Osteoblast (primary cell): Measurements from ENCODE around the gene BCAP31. TPM values are rescaled to one million over a fixed set of nuclear protein-coding genes. Genes with fewer than 3 reads are reported as not detected.

ENCODE experiments used
- DNase-seq: peaks from one replicate; pipeline ENCODE4 v3.0.0; 2011; ENCODE audit warnings: low spot score, mixed read lengths; ENCODE audit not compliant: insufficient read length; ENCODE audit errors: missing footprints
- H2AFZ ChIP-seq: 2 replicates; pipeline ENCODE4 v1.6.0; 2011; ENCODE audit warnings: mild to moderate bottlenecking, low read length
- H3K27ac ChIP-seq: 2 replicates; pipeline ENCODE4 v1.5.1; 2011; ENCODE audit warnings: mild to moderate bottlenecking, low read depth, low read length, moderate library complexity
- H3K27me3 ChIP-seq: 2 replicates; pipeline ENCODE4 v1.6.0; 2012; ENCODE audit warnings: mild to moderate bottlenecking, control low read depth, inconsistent platforms, low read length, moderate library complexity; ENCODE audit not compliant: insufficient read depth
- H3K36me3 ChIP-seq: 2 replicates; pipeline ENCODE4 v1.5.1; 2011; ENCODE audit warnings: mild to moderate bottlenecking, low read length, control low read depth, moderate library complexity; ENCODE audit not compliant: insufficient read depth
- H3K4me1 ChIP-seq: 2 replicates; pipeline ENCODE4 v1.5.1; 2011; ENCODE audit warnings: mild to moderate bottlenecking, low read length, control low read depth, moderate library complexity; ENCODE audit not compliant: insufficient read depth
- H3K4me2 ChIP-seq: 2 replicates; pipeline ENCODE4 v1.6.0; 2011; ENCODE audit warnings: mild to moderate bottlenecking, low read length; ENCODE audit not compliant: insufficient read depth
- H3K4me3 ChIP-seq: fragments of 200-600 bp; sonication (generic); 3 replicates; pipeline ENCODE4 v1.5.1; 2012; ENCODE audit warnings: mild to moderate bottlenecking, low read length, inconsistent platforms; ENCODE audit not compliant: insufficient read depth
- H3K79me2 ChIP-seq: 2 replicates; pipeline ENCODE4 v1.6.0; 2012; ENCODE audit warnings: mild to moderate bottlenecking, low read length, control low read depth, inconsistent platforms; ENCODE audit not compliant: insufficient read depth
- H3K9me3 ChIP-seq: 2 replicates; pipeline ENCODE4 v1.5.1; 2011; ENCODE audit warnings: low read depth, low read length, control low read depth
- H4K20me1 ChIP-seq: 2 replicates; pipeline ENCODE4 v1.6.0; 2012; ENCODE audit warnings: mild to moderate bottlenecking, low read length, control low read depth; ENCODE audit not compliant: insufficient read depth
- total RNA-seq: library from RNA; depleted of rRNA; stranded (reverse); fragments of >200 nt; gene quantifications from 2 replicates; pipeline ENCODE4 v1.2.3, GENCODE V29; 2012
- TF ChIP-seq, protein P1 (sequence below): IDR thresholded peaks from 2 replicates; pipeline ENCODE4 v1.5.1; 2011; ENCODE audit warnings: mild to moderate bottlenecking, low read depth, low read length, moderate library complexity; ENCODE audit errors: extremely low read depth

The BCAP31 gene
- total RNA-seq, 1 donor: 118 TPM

DNA sequence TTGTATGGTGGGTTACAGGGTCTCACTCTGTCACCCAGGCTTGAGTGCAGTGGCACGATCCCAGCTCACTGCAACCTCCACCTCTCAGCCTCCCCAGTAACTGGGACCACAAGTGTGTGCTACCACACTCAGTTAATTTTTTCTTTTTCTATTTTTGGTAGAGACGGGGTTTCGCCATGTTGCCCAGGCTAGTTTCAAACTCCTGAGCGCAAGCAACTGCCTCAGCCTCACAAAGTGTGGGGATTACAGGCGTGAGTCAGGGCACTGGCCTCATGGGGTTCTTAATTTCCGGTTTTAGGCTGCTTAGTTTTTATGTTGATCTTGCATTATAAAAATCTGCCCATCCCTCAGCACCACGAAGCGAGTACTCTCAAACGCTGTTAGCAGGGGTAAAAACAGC is 6.7 kb downstream of the BCAP31 start:
- Histone ChIP-seq H3K27me3 (no peaks in the 10 kb centered on the region), H2AFZ (no peak overlapping the region), H3K79me2 (peaks cover 35% of the 10 kb centered on the region), H3K4me3 (no peak overlapping the region), H3K36me3 (peaks cover 44% of the 10 kb centered on the region), H4K20me1 (peaks cover 10% of the 10 kb centered on the region), H3K4me2 (no peak overlapping the region), H3K27ac (no peak overlapping the region), H3K9me3 (no peaks in the 10 kb centered on the region), H3K4me1 (peaks cover 5% of the 10 kb centered on the region)
- TF ChIP-seq, protein P1, sequence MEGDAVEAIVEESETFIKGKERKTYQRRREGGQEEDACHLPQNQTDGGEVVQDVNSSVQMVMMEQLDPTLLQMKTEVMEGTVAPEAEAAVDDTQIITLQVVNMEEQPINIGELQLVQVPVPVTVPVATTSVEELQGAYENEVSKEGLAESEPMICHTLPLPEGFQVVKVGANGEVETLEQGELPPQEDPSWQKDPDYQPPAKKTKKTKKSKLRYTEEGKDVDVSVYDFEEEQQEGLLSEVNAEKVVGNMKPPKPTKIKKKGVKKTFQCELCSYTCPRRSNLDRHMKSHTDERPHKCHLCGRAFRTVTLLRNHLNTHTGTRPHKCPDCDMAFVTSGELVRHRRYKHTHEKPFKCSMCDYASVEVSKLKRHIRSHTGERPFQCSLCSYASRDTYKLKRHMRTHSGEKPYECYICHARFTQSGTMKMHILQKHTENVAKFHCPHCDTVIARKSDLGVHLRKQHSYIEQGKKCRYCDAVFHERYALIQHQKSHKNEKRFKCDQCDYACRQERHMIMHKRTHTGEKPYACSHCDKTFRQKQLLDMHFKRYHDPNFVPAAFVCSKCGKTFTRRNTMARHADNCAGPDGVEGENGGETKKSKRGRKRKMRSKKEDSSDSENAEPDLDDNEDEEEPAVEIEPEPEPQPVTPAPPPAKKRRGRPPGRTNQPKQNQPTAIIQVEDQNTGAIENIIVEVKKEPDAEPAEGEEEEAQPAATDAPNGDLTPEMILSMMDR: no peak
- DNase-seq: no peak

DNA sequence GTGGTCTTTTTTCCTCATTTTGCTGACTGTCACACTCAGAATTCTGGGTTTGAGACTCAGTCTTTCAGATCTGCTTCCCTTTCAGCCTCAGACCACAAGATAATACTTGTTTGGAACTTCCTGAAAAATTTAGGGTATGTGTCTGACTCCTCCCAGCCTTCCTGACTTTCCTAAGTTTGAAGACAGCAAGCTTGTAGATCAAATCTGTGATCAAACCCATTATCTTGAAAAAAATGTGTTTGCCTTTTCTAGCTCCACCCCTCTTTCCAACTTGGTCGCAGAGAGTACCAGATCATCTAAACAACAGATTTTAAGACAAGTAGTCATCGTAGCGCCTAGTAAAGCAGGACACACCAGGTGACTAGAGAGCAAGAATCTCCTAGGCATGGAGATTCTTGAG is 9.9 kb downstream of the BCAP31 start:
- peaks cover 29% of the 10 kb centered on the region for H3K36me3 ChIP-seq
- TF ChIP-seq, protein P1: no peak
- no peaks in the 10 kb centered on the region for H3K27me3 ChIP-seq
- no peak overlapping the region for H3K4me3 ChIP-seq
- no peak for DNase-seq
- no peak overlapping the region for H3K4me2 ChIP-seq
- no peak overlapping the region for H2AFZ ChIP-seq
- peaks cover 11% of the 10 kb centered on the region for H3K79me2 ChIP-seq
- H3K4me1 ChIP-seq: no peaks in the 10 kb centered on the region
- no peak overlapping the region for H3K27ac ChIP-seq
- peaks cover 7% of the 10 kb centered on the region for H4K20me1 ChIP-seq
- H3K9me3 ChIP-seq: no peaks in the 10 kb centered on the region

DNA sequence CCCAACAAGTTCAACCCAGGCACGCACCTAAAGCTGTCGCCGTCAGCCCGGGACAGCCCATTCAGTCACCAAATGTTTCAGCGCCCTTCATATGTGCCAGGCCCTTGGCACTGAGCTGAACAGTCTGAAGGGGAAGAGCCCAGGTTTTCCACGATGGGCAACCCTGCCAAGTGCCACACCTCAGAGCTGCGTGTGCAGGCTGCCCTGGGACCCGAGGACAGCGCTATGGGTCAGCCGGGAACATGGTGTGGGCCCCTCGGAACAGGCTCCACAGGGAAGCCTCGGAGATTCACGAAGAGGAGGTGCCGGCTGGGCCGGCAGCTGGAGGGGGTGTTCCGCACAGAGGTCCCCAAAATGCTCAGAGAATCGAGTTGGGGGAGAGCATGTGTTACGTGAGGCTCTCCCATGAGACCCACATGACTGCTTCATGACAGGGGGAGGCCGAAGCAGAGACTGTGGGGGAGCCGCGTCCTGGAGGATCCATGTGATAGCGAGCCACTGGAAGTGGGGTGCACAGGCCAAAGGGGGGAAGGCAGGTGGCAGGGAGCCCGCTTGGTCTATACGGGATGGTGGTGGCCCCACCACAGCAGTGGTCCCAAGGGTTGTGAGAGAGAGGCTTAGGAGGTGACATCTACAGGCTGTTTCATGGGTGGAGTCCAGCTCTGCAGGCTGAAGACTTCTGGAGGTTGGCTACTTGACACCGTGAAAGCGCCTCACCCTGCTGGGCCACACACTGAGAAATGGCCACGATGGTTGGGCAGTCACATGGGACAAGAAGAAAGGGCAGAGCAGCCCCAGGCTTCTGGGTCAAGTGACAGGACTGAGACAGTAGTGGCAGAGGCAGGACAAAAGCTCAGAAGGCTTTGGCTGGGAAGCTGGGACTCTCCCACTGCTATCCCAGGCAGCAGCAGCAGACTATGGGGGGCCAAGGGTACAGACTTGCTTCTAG is 14.2 kb downstream of the BCAP31 start:
- peaks cover 17% of the 10 kb centered on the region for H4K20me1 ChIP-seq
- H3K9me3 ChIP-seq: no peaks in the 10 kb centered on the region
- no peaks in the 10 kb centered on the region for H3K27me3 ChIP-seq
- no peak overlapping the region for H3K27ac ChIP-seq
- H3K4me3 ChIP-seq: no peak overlapping the region
- H3K36me3 ChIP-seq: peaks cover 17% of the 10 kb centered on the region
- H2AFZ ChIP-seq: no peak overlapping the region
- no peaks in the 10 kb centered on the region for H3K79me2 ChIP-seq
- TF ChIP-seq, protein P1: no peak
- no peak for DNase-seq
- H3K4me1 ChIP-seq: no peaks in the 10 kb centered on the region
- no peak overlapping the region for H3K4me2 ChIP-seq

DNA sequence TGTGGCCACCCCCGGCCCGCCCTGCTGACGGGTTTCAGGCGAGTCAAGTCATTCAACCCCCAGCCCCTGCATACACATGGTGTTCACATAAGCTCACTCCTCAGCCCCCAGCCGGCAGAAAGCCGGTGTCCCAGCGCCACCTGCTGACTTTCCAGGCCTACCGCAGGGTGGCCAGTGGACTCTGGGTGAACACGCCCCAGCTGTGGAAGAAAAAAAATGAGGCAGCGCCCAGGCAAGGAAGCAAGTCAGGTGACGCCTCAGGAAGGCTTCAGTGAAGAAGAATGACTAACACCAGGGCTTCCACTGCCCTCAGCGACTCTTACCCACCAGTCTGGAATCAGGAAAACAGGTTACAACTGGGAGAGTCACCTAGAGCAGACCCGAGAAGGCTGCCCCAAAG is 15.8 kb downstream of the BCAP31 start:
- Histone ChIP-seq H3K36me3 (peaks cover 4% of the 10 kb centered on the region), H2AFZ (no peak overlapping the region), H3K9me3 (no peaks in the 10 kb centered on the region), H3K27ac (no peak overlapping the region), H3K79me2 (no peaks in the 10 kb centered on the region), H3K4me2 (no peak overlapping the region), H4K20me1 (peaks cover 14% of the 10 kb centered on the region), H3K27me3 (no peaks in the 10 kb centered on the region), H3K4me3 (no peak overlapping the region), H3K4me1 (no peaks in the 10 kb centered on the region)
- peak; percentile 95 for DNase-seq
- TF ChIP-seq, protein P1: peak; percentile 57
